ENCODE measurements around the gene PPP1R12C.
"Not testable (repeated sequence)": the region's sequence is repeated elsewhere in the genome, so short reads cannot be mapped to it uniquely, and the experiment has no call there.

The PPP1R12C gene

DNA sequence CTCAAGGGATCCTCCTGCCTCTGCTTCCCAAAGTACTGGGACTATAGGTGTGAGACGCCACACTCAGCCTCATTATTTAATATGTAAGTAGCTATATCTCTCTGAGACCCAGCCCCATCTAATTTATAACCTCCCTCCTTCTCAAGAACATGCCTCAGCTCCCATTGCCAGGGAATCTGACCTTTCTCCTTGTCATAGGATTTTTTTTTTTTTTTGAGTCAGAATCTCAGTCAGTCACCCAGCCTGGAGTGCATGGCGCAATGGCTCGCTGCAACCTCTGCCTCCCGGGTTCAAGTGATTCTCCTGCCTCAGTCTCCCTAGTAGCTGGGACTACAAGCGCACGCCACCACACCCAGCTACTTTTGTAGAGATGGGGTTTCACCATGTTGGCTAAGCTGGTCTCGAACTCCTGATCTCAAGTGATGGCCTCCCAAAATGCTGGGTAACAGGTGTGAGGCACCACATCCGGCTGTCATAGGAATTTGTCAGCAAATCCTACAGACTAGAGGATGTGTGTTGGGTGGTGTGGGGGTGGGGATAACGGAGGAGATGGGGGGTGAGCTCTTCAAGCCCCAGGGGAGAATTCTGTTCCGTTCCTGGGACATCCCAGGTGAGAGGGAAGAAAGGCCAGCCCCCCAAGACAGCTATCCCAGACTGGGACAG is 46.8 kb downstream of the PPP1R12C start:
- no peak for DNase-seq

DNA sequence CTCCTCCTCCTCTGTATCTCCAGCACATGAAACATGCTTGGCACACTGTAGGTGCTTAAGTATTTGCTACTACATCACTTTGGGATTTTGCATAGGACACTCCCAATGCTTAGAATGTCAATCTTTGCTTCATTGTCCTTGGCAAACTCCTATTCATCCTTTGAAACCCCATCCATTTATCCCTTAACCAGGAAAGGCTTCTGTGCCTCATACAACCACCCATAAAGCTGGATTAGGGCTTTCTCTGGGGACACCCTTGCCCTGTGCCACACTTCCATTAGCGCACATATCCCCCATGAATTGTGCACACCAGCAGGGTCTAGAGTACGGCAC is 47.6 kb downstream of the PPP1R12C start:
- no peak for DNase-seq

DNA sequence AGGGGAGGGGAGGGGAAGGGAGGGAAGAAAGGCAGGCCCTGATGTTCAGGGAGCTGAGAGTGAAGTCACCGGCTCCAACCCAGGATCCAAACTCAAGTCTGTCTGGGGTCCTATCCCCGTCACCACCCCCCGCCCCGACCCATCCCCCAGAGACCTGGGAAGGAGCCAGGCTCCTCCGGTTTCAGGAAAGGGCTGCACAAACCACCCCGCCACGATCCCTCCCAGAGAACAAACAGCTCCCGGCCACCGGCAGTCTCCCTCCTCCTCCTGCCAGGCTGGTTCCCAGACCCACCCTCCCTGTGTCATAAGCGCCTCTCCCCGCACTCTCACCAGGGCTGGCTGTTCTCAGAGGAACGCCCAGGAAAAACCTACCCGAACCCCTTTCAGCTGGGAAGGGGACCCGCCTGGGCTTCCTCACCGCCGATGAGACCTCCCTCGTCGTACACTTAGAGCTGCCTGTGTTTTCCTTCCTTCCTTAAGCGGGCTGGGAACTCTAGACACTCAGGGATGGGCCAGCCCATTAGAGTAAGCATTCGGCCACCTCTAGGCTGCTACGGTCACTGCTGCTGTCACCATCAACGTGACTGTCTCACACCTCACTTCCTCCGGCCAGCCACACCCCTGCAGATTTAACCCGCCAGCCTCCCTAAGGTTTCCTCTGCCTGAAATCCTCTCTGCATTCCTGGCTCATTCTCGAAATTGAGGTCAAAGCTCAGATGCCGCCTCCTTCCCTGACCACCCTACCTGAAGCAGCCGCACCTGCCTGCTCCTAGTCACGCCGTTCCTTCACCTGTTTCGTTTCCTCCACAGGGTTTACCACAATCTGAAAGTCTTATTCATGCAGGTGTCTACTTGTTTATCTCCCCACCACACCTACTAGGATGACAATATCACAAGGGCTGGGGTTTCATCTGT is 48.2 kb downstream of the PPP1R12C start:
- DNase-seq = peak in 1 of 2 donors; percentile 16

- DNase-seq = no peak
These were observed 49.6 kb downstream of the PPP1R12C start for GRCh38 chr19:55067869-55068268.

- DNase-seq = no peak
These were observed 51.2 kb downstream of the PPP1R12C start for GRCh38 chr19:55066107-55066709.

GRCh38 chr19:55065516-55065915 is 51.9 kb downstream of the PPP1R12C start:
- DNase-seq = not testable (repeated sequence)

GRCh38 chr19:55063492-55063843 is 54.0 kb downstream of the PPP1R12C start:
- DNase-seq = no peak

GRCh38 chr19:55062735-55063491 is 54.5 kb downstream of the PPP1R12C start, which contains the start of gene RDH13:
Gene RDH13 (minus strand): TSS chr19:55063148. CDS start chr19:55063032, 116 bp downstream.
- peak; percentile 97 to 98 for DNase-seq

- DNase-seq = not testable (repeated sequence)
These were observed 57.1 kb downstream of the PPP1R12C start for GRCh38 chr19:55060287-55060686.

- DNase-seq = no peak
These were observed 58.4 kb downstream of the PPP1R12C start for GRCh38 chr19:55058781-55059610.

GRCh38 chr19:55056827-55057226 is 60.6 kb downstream of the PPP1R12C start:
- DNase-seq = no peak

DNA sequence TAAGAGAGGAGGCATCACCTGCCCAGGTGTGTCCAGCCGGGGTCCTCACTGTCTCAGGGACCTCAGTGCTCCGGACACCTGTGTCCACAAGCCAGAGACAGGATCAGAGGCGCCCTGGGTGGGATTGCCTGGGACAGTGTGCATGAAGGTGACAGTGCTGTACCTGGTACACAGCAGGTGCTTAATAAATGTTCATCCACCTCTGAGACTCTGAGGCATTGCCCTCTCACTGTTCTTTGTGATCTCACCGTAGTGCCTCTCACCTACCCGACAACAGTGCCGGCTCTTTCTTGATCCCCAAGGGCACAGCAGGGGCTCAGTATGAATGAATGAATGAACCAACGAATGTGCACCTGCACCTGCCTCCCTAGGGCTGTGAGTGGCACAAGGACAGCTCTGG is 63.7 kb downstream of the PPP1R12C start:
- no peak for DNase-seq

GRCh38 chr19:55050749-55051532 is 66.5 kb downstream of the PPP1R12C start:
- DNase-seq = no peak

DNA sequence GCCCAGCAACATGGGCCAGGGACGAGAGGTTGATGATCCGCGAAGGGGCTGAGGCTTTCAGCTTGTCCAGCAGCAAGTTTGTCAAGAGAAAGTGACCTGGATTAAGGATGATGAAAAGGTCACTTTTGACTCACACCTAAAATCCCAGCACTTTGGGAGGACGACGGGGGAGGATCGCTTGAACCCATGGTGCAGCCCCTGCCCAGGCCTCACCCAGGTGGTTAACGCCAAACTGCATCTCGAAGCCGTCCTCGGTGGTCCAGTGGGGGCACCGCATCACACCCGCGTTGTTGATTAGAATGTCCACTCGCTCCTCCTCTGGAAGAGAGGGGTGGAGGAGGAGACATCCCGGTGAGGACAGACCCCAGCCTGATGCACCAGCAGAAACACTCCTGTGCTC is 69.0 kb downstream of the PPP1R12C start:
- no peak for DNase-seq

DNA sequence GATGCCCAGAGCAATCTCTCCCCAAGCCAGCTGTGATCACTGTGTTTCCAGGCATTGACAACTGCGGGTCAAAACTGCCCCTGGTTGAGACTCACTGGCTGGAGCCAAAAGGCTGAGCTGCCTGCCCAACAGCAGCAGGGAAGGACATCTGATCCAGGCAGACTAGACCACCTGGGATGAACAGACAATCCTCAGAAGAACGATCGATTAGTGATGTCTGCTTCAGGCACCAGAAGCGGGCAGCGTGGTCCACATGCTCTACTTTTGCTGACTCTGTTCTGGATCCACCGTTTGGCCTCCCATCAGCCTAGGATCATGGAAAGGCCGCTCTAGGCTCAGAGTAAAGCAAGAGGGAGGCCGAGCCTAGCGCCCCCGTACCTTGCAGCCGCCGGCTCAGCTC is 69.5 kb downstream of the PPP1R12C start:
- DNase-seq = no peak

GRCh38 chr19:55046975-55047622 is 70.3 kb downstream of the PPP1R12C start:
- DNase-seq = no peak

DNA sequence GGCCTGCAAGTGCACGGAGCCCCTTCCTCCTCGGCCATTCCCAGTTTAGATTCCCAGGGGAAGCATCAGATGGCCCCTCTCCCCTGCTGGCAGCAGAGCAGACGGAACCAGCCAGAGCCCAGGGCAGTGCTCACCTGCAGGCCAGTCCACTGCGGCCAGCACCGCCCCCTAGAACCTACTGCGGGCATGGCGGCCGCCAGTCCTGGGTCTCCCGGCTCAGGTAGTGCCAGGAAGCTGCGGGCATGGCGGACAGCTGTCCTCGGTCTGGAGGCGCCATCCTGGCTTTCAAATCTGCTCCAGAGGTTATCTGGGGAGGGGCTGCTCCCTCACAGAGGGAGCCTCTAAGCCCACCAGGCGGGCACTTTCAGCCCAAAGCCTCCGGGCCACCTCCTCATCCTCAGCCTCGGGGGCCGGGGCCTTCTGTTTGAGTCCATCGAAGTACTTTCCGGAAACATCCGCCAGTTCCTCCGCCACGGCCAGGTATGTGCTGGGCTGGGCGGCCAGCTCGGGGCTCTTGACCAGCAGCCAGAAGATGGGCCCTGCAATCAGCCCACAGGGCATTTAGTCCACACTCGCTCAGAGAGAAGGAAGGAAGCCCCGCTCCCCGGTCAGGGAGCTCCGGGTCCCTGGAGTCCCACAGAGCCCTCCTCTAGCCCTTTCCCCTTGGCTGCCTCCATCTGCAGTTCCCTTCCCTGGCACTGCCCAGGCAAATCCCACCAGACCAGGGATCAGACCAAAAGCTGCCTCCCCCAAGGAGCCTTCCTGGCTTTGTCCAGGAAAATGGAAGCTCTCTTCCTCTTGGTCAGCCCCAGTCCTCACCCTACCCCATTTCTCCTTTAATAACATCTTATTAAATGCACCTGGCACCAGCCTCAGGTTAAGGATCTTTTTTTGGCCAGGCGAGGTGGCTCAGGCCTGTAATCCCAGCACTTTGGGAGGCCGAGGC is 72.4 kb downstream of the PPP1R12C start:
- DNase-seq = no peak

- DNase-seq = no peak
These were observed 73.2 kb downstream of the PPP1R12C start for GRCh38 chr19:55044286-55044685.

DNA sequence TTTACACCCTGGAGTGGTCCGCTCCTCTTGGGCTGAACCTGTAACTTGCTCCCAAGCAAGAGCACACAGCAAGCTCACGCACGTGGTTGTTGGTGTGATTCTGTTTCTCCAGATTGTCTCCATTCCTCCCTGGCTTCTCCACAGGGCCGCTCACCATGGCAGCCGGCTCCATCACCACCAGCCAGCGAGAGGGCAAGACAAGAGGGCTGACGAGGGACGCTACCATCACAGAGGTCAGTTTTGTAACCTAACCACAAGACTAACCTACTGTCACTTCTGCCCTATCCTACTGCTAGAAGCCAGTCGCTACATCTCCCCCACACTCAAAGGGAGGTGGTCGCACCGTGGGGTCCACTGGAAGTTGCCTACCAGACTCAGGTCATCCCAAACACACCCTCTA is 74.7 kb downstream of the PPP1R12C start:
- DNase-seq = no peak

- no peak for DNase-seq
These were observed 75.1 kb downstream of the PPP1R12C start for GRCh38 chr19:55042344-55042678.
